Measurements from ENCODE around the gene GRAMD2B.
A peak's percentile ranks its signal among the peaks of the same experiment; 100 is the strongest.
"Not testable (repeated sequence)": the region's sequence is repeated elsewhere in the genome, so short reads cannot be mapped to it uniquely, and the experiment has no call there.

GRAMD2B gene, protein sequence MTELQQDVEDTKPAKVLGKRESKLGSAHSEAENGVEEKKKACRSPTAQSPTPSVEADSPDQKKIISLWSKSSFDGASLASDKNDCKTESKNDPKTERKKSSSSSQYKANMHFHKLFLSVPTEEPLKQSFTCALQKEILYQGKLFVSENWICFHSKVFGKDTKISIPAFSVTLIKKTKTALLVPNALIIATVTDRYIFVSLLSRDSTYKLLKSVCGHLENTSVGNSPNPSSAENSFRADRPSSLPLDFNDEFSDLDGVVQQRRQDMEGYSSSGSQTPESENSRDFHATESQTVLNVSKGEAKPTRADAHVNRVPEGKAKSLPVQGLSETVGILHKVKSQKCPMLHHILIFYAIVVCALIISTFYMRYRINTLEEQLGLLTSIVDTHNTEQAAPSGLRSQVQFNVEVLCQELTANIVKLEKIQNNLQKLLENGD

GRCh38 chr5:126422994-126423788, at the start of gene GRAMD2B:
TSS of gene GRAMD2B (plus strand) at chr5:126423409. CDS start at chr5:126423607, 198 bp downstream.
- DNase-seq = peak; percentile 14

GRCh38 chr5:126374109-126374416, 49.1 kb upstream of the GRAMD2B start:
- no peak for DNase-seq

DNA sequence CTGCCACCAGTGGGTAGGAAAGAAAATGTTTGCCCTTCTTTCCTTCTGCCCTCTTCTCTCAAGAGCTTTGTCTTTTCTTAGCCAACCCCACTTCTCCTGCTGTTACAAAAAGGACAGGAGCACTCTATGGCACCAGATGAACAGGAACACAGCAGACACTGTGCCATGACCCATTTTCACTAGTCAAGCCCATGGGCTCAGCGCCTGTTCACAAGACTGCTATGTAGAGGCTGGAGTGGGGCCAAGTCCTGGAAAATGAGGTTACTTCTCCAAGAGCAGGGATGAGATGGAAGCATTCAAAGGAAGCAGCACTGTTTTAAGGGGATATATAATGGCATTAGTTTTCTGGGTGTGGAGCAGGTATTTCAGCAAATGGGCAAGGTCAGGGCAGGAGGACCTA, 46.8 kb upstream of the GRAMD2B start:
- DNase-seq = no peak

GRCh38 chr5:126377424-126377823, 45.8 kb upstream of the GRAMD2B start:
- no peak for DNase-seq

GRCh38 chr5:126380316-126380715, 42.9 kb upstream of the GRAMD2B start:
- not testable (repeated sequence) for DNase-seq

DNA sequence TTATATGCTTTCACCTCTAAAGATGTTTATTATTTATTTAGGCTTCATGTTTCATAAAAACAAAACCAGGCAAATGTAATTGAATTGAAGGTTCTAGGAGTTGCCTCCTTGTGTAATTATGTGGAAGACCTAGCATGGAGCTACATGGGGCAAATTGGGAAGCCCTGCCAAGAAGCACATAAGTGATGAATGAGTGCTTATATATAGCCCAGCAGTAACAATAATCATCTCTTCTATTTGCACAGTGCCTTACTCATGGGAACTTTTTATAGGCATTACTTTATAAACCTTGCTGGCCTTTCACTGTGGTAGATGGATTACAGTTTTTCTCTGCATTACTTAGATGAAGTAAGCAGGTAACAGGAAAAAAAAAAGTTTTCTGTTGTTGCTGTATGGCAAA, 40.0 kb upstream of the GRAMD2B start:
- DNase-seq = no peak

GRCh38 chr5:126383776-126384175, 39.4 kb upstream of the GRAMD2B start:
- DNase-seq = no peak

DNA sequence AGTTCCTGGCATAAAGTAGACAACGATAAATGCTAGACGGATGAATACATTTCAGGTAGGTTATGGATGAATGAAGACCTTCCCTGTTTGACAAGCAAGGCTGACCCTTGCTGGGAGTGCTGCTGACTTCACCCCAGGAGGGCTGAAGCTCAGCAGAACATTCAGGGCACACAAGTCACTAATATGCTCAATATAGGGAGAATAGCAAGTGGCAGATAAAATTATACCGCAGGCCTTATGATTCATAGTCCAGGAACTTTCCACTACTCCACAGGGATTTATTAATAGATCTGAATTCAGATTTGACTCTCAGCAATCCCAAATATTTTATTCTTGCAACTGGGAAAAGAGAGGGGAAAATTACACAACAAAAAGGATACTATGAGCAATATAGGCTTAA, 38.2 kb upstream of the GRAMD2B start:
- DNase-seq = no peak

DNA sequence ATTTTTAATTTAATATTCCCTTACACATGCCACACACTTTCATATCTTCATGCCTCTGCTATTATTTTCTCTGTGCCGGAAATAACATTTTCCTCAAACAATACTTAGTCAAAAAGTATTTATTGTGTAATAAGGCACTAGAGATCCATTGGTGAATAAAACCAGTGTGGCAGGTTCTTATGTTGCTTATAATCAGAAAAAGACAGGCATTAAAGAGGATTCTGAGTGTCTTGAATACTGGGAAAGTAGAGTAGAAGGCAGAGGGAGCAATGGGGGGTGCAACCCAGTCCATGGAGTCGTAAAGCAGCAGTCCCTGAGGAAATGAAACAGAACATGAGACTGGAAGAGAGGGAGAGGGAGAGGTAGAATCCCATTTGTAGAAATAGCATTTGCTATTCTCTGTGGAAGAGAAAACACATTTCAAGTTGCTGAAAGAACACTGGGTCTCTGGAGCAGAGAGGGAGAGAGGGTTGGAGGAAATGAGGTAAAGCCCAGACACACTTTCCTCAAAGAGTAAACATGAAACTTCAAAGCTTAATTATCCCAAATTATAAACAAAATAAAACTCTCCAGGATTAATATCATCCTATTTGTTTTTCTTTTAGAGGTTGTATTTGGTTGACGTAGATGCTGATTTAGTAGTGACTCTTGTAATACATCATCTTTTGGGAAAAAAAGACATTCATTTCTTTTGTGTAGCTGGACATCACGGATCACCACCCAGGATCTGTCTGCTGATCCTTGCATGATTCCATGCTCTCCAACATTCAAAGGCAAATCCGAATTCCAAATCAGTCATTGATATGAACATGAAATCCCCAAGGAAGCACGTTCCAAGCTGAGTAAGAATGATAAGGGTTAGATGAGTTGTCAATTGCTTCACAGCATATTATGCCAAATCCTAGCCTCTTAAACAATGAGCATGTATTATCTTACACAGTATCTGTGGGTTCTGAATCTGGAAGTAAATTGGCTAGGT, 37.4 kb upstream of the GRAMD2B start:
- DNase-seq = no peak

DNA sequence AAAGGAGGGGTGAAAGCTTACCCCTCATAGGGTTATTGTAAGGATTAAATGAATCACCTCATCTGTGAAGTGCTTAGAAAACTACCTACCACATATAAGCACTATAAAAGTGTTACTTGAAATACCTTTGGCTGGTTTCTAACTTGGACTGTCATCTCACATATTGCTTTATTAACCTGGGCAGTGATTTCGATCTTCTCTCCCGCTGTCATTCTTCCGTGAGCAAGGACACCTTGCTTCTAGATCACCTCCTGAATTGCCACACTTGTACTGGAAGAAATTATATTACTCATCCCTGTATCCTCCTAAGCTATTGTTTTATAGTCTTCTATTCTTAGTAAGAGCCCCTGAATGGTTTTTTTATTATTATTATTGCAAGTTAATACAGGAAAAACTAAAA, 34.0 kb upstream of the GRAMD2B start:
- no peak for DNase-seq

- DNase-seq = no peak
Observed at GRCh38 chr5:126390051-126390450, 33.2 kb upstream of the GRAMD2B start.

GRCh38 chr5:126391386-126391785, 31.8 kb upstream of the GRAMD2B start:
- no peak for DNase-seq

GRCh38 chr5:126394211-126394788, 28.9 kb upstream of the GRAMD2B start:
- DNase-seq = no peak

GRCh38 chr5:126395198-126395597, 28.0 kb upstream of the GRAMD2B start:
- no peak for DNase-seq

- DNase-seq = no peak
Observed at GRCh38 chr5:126395605-126396004, 27.6 kb upstream of the GRAMD2B start.

DNA sequence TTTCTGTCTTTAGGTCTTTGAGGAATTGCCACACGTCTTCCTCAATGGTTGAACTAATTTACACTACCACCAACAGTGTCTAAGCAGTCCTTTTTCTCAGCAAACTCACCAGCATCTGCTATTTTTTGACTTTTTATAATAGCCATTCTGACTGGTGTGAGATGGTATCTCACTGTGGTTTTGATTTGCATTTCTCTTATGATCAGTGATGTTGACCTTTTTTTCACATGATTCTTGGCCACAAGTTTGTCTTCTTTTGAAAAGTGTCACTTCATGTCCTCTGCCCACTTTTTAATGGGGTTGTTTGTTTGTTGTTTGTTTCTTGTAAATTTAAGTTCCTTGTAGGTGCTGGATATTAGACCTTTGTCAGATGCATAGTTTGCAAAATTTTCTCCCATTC, 26.5 kb upstream of the GRAMD2B start:
- DNase-seq = not testable (repeated sequence)

DNA sequence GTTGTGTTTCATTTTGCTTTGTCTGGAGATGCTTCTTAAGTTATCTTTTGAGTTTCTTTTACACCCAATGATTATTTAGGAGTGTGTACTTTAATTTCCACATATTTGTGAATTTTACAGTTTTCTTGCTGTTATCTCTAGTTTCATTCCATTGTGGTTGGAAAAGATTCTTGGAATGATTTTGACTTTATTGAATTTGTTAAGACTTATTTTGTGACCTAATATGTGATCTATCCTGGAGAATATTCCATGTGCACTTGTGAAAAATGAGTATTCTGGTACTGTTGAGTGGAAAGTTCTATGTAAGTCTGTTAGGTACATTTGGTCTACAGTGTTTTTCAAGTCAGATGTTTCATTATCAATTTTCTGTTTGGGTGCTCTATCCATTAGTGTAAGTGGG, 24.4 kb upstream of the GRAMD2B start:
- DNase-seq = no peak

GRCh38 chr5:126400621-126401251, 22.5 kb upstream of the GRAMD2B start:
- no peak for DNase-seq

DNA sequence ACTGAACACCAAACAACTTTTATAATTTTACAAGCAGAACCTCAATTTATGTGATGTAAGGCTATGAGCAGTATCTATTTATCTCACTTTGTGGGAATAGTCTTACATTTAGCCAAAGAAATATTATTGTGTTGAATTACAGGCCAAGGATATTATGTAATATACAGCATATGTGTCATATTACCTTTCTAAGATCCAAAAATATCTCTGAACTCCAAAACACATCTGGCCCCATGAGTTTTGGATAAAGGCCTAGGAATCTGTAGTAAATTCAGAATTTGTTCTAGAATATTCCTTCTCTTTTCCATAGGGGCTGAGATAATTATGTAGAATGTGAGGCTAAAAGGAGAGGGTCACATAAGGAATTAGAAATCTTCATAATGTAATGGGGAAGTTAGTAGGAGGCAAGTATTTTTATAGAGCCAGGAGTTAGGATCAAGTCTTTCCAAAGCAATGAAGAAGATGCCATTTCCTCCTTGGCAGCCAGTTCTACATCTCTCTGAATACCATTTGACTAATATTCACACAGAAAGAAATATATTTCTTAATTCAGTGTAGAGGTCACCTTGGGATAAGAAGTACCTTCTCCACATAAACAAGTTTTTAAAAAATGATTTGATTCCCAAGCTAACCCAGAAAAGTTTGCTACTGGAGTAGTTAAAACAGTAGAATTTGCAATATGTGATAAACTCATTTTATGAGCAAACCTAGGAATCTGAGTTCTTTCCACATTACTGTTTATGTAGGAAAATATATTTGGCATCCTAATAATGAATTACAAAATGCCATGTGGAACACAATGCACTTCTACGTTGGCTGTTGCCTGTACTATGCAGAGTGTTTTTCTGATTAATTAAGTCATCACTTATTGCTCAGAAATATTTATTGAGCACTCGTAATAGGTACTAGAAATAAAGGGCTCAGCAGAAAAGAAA, 20.3 kb upstream of the GRAMD2B start:
- DNase-seq = no peak

- DNase-seq = no peak
Observed at GRCh38 chr5:126403876-126404275, 19.3 kb upstream of the GRAMD2B start.

GRCh38 chr5:126410623-126411022, 12.6 kb upstream of the GRAMD2B start:
- DNase-seq = no peak

All from NCI-H2107 (cell line).